Dermis blood vessel endothelial cell (primary cell): ENCODE measurements around the gene CACNB4. TPM values are rescaled to one million over a fixed set of nuclear protein-coding genes. Genes with fewer than 3 reads are reported as not detected.

Experiments used
- DNase-seq: peaks from one replicate; pipeline ENCODE4 v3.0.0; 2010
- total RNA-seq: library from RNA; depleted of rRNA; stranded (reverse); fragments of >200 nt; gene quantifications from 2 replicates; pipeline ENCODE4 v1.2.3, GENCODE V29; 2014

The CACNB4 gene
- total RNA-seq, 1 donor from 2014 or later: 0.17 TPM

DNA sequence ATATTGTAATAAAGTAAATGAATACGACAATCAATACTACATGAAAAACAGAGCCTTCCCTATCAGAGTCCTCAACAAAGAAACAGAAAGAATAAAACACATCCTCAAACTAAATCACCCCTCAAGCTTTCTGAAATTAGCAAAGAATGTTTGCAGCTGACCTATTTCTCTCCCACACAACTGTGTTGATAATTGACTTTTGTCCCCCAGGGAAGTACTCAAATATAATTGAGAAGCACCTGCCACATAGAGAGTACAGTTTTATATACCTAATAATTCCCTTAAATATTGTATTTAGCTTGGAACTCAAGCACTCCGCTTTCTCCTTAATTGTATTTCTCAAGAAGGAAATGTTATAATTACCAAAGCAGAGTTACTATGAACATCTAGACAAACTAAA is 12.6 kb downstream of the CACNB4 start:
- no peak for DNase-seq

- no peak for DNase-seq
Observed at GRCh38 chr2:152084076-152084475, 14.8 kb downstream of the CACNB4 start.

- DNase-seq: no peak
Observed at GRCh38 chr2:152083202-152083875, 15.5 kb downstream of the CACNB4 start.

- DNase-seq: no peak
Observed at GRCh38 chr2:152078662-152079061, 20.2 kb downstream of the CACNB4 start.

DNA sequence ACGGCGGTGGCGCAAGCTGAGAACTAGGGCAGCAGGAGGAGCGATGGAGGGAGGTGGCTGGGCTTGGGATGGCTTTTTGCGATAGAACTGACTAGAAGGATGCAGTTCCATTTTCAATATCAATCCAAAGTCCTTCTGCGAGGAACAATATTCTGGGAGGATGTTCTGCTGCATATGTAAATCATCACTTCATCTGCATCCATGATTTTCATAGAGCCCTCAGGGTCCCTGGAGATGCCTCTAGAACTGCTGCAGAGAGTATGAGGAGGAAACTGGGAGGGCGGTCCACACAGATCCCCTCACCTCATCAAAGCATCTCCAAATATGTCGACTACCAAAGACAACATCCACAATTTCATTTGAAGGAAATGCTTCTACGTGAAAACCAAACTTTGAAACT is 20.8 kb downstream of the CACNB4 start:
- DNase-seq: no peak

GRCh38 chr2:152075461-152076050 is 23.3 kb downstream of the CACNB4 start:
- no peak for DNase-seq

DNA sequence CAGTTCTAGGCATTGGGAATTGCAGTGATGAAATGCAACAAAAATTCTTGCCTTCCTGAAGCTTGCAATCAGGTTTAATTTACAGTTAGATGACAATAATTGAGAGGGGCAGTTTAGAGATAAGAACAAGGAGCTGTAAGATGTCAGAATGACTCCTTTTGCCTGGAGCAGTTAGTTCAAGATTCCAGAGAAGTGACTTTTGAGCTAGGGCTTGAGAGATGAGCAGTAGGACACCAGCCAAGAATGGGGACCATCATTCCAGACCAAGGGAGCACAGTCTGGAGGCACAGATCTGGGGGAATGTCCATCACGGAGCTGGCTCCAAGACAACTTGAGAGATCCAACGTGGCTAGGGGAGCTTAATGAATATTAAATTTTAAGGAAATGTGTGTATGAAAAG is 26.8 kb downstream of the CACNB4 start:
- DNase-seq: no peak

DNA sequence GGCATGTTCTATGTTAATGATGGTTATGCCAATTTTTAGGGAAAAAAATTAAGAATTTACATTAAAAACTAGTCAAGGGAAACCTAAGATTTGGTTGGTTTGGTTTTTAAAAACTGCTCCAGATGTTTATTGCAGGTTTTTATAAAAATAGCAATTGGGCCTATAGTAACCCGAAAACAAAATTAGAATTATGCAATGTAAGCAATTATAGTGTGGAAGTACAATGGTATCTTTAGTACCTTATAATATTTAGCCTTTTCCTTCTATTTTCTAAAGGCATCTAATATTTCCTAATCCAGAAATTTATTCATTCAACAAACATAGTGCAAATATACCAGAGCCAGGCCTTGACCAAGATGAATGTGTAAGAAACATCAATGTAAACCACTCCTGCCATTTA is 27.3 kb downstream of the CACNB4 start:
- DNase-seq: no peak

DNA sequence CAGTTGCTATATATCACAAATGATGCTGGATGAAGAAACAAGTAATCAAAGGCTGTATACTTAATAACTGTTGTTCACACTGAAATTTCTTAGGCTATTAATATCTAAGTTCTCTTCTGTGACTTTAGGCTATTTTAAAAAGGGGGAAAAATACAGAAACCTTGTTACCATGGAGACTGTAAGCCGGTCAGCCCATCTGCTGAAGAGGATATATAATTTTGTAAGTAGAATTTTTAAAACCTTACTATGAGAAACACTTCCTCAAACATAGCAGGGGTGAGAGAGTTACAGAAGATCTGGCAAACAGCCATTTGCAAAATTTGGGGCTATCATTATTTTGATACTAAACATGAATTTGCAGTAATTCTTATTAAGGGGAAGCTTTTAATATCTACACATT is 27.8 kb downstream of the CACNB4 start:
- no peak for DNase-seq

DNA sequence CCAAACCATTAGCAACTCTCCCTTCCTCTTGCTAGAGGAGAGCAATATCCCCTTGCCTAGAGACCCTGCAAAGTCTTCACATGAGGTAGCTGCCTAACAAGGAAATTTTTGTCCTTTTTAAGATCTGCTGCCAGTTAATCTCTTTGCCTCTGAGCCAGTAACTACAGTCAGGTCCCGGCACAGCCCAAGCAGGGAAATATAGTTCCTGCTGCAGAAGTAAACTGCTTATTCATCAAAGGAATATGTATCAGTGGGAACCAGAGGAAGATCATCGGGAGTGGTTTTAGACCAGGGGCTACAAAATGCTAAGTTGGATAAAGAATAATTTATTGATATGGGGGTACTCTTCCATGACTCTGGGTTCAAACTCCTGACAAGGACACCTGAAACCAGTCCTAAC is 30.6 kb downstream of the CACNB4 start:
- no peak for DNase-seq

DNA sequence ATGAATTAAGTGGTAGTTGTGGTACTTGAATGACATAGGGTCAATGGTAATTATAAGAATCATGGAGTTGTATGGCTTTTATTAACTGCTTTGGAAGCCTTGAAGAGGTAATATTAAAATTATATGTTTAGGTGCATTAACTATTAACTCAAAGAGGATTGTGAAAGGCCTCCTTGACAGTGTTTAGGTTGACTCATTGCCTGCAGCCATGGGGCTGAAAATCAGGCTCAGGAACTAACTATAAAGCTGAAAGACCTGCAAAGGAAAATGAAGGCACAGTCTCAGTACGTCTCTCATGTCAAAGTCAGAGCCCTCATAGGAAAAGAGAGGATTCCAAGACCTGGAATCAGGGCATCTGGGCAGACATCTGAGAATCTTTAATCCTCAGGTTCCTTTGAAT is 31.0 kb downstream of the CACNB4 start:
- no peak for DNase-seq

GRCh38 chr2:152065945-152066344 is 32.9 kb downstream of the CACNB4 start:
- DNase-seq: no peak

DNA sequence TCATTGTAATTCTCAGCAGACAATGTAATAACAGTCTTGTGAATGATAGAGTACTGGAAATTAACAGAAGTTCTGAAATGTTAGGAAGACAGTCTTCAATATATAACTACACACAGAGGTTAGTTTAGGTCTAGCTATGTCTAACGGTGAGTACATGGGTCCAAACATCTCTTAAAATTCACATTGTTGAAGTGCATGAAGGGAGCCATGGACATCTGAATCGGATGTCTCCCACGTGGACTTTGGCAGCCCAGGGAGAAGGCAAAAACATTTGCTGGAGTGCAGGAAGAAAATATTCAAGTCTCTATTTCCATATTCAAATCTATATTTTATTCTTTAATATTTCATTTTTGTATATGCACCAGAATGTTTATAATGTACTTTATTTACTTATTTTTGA is 34.8 kb downstream of the CACNB4 start:
- DNase-seq: no peak

- DNase-seq: no peak
Observed at GRCh38 chr2:152063325-152063924, 35.4 kb downstream of the CACNB4 start.

GRCh38 chr2:152062125-152063091 is 36.4 kb downstream of the CACNB4 start:
- DNase-seq: no peak

- no peak for DNase-seq
Observed at GRCh38 chr2:152061383-152061782, 37.5 kb downstream of the CACNB4 start.

- DNase-seq: no peak
Observed at GRCh38 chr2:152058655-152059054, 40.2 kb downstream of the CACNB4 start.

DNA sequence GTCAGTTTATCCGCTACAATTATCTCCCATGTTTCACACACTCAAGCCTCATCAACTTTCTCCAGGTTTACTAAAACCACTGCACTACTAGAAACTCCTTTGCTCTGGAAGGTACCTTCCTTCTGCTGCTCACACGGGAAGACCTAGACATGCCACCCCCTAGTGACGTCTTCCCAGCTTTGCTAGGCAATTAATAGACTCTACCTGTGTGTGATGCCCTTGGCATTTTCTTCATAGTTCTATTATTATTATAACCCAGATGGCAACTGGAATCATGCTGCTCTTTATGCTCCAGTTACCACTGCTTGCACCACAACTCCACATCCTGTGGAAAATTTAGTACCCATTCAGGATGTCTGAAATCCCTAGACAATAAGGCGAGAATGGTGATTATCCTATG is 42.4 kb downstream of the CACNB4 start:
- no peak for DNase-seq

- DNase-seq: no peak
Observed at GRCh38 chr2:152055366-152056108, 43.3 kb downstream of the CACNB4 start.

- no peak for DNase-seq
Observed at GRCh38 chr2:152054593-152054992, 44.3 kb downstream of the CACNB4 start.

DNA sequence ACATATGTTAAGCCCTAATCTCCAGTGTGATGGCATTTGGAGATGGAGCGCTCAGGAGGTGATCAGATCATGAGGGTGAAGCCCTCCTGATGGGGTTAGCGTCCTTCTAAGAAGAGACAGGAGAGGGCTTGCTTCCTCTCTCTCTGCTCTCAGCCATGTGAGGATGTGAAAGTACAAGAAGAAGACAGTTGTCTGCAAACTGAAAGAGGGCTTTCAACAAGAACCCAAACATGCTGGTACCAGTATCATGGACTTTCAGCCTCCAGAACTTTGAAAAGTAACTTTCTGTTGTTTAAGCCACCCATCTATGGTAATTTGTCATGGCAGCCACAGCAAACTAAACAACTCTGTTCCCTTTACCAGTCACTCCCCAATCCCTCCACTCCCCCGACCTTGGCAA is 47.4 kb downstream of the CACNB4 start:
- no peak for DNase-seq

- no peak for DNase-seq
Observed at GRCh38 chr2:152050915-152051314, 47.9 kb downstream of the CACNB4 start.
